ENCODE data around the gene PORCN. TPM values are rescaled to one million over a fixed set of nuclear protein-coding genes. Genes with fewer than 3 reads are reported as not detected.

Gene PORCN
- total RNA-seq, 2 donors from 2014 or later = 6.2 to 22.7 TPM

DNA sequence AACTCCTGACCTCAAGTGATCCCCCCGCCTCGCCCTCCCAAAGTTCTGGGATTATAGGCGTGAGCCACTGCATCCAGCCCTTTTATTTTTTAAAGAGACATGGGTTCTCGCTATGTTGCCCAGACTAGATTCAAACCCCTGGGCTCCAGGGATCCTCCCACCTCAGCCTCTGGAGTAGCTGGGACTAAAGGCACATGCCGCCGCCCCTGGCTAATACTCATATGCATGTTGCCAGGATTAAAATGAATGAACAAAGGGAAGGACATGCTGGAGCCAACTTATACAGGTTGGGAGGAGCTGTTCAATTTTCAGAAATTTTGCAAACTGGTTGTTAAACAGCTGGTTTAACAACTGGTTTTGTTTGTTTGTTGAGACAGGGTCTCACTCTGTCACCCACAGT is 34.2 kb upstream of the PORCN start:
- no peak overlapping the region for H3K27ac ChIP-seq
- ATAC-seq (no peak), DNase-seq (no peak)
- H3K4me1 ChIP-seq = peaks cover 39% of the 10 kb centered on the region
- TF ChIP-seq CTCF (IDR thresholded peaks at IDR 0.05) (no peak), POLR2A (IDR thresholded peaks at IDR 0.05) (no peak)
- no peaks in the 10 kb centered on the region for H3K27me3 ChIP-seq
- no peak overlapping the region for H3K4me3 ChIP-seq
- intact Hi-C loops (cut with DNase I) = no loop called here
- 54 to 67% methylated on average over 3 of the region's 6 CpGs for WGBS, 2 donors
- no peaks in the 10 kb centered on the region for H3K9me3 ChIP-seq
- H3K36me3 ChIP-seq (replicated peaks in 1 of 2; ENCODE audit: insufficient read depth in 1 of 2, low read depth in 2 of 2) = no peaks in the 10 kb centered on the region

DNA sequence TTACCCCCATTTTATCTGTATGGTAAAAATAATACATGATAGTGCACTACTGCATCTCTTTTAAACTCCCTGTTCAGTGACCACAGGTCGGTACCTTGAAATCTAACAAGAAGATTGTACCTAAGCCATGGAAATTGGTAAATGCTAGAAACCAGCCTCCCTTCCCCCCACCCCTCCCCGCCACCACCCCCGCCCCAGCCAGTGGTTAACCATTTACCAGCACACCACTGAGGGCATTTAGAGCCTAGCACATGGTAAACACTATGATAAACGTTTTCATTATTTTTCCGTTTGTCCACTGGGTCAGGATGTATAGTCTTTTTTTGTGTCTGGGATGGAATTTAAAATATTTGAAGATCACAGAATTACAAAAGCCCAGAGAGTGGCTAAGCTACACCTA is 33.5 kb upstream of the PORCN start:
- Histone ChIP-seq H3K27me3 (no peaks in the 10 kb centered on the region), H3K36me3 (replicated peaks in 1 of 2; ENCODE audit: insufficient read depth in 1 of 2, low read depth in 2 of 2) (no peaks in the 10 kb centered on the region), H3K4me3 (peak overlapping the region in 1 of 2 donors; percentile 30), H3K4me1 (peaks cover 34% of the 10 kb centered on the region), H3K9me3 (no peaks in the 10 kb centered on the region), H3K27ac (peak overlapping the region in 3 of 4 donors; percentile 59 to 84 (median 83))
- WGBS, 2 donors = 1 to 13% methylated on average over 3 to 5 of the region's 5 CpGs
- DNase-seq (peak in 1 of 4 donors; percentile 44), ATAC-seq (no peak)
- TF ChIP-seq POLR2A (IDR thresholded peaks at IDR 0.05) = no peak
- no peak for TF ChIP-seq CTCF (IDR thresholded peaks at IDR 0.05)
- intact Hi-C loops (cut with DNase I) = no loop called here

DNA sequence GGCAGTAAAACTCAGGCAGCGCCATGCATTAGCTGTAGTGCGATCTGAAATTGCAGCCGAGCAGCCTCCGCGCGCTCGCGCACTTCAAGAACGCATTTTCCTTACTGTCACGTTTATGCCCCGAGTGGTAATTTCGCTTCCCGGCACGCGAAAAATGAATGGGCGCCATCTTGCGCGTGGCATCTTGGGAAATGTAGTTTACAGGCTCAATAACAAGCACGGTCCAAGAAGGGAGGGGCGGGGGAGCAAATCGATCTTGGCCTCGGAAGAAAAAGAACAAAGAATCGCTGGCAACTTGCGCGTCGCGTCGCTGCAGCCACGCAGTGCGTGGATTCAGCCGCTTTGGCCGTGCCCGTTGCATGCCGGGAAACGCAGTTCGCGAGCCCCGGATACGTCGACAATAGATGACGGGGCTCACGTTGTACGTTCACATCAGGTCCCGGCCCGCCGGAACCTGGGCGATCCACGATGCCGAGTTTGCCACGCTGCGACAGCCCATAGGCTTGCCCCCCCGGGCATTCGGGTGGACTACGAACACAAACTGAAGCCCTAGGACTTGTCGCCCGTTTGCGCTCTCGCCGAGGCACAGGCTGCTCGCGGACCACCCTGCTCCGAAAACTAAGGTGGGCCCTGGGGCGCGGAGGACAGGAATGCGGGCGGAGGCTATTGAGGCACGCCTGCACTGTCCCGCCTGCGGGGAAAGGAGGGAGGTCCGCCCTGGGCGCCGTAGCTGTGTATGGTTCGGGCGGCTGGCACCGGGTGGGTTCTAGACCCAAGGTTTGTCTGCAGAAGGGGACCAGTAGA is 32.8 kb upstream of the PORCN start, which contains the start of gene FTSJ1:
Gene FTSJ1, plus strand, starts transcription at position 426 of the 804 bp plus-strand sequence. CDS start 1,849 bp downstream, outside the sequence.
- DNase-seq (peak; percentile 89 to 94 (median 92)), ATAC-seq (peak; percentile 87)
- Histone ChIP-seq H3K27me3 (no peaks in the 10 kb centered on the region), H3K27ac (peak within 1 kb of the TSS; percentile 35 to 84 (median 71)), H3K9me3 (no peaks in the 10 kb centered on the region), H3K4me1 (peaks cover 29% of the 10 kb centered on the region), H3K36me3 (replicated peaks in 1 of 2; ENCODE audit: insufficient read depth in 1 of 2, low read depth in 2 of 2) (no peaks in the 10 kb centered on the region), H3K4me3 (peak within 1 kb of the TSS; percentile 21 to 45)
- WGBS, 2 donors = 0% methylated on average over 72 of the region's 75 CpGs; no CpG with 5 or more reads in 1 of the 2 donors
- peak; percentile 21 to 75 (median 67) for TF ChIP-seq POLR2A (IDR thresholded peaks at IDR 0.05)
- TF ChIP-seq CTCF (IDR thresholded peaks at IDR 0.05) = no peak
- intact Hi-C loops (cut with DNase I) = no loop called here

- no peak for TF ChIP-seq POLR2A (IDR thresholded peaks at IDR 0.05)
- no peak for TF ChIP-seq CTCF (IDR thresholded peaks at IDR 0.05)
- whole genome bisulfite sequencing, 2 donors = 13 to 23% methylated on average over 4 of the region's 4 CpGs
- intact Hi-C loops (cut with DNase I) = no loop called here
These were observed 31.9 kb upstream of the PORCN start for GRCh38 chrX:48476919-48477318.

More at GRCh38 chrX:48476919-48477318, 31.9 kb upstream of the PORCN start:
- no peaks in the 10 kb centered on the region for H3K27me3 ChIP-seq
- H3K4me1 ChIP-seq = peaks cover 21% of the 10 kb centered on the region
- H3K4me3 ChIP-seq = no peak overlapping the region
- ATAC-seq (no peak), DNase-seq (no peak)
- no peaks in the 10 kb centered on the region for H3K36me3 ChIP-seq (replicated peaks in 1 of 2; ENCODE audit: insufficient read depth in 1 of 2, low read depth in 2 of 2)
- peak overlapping the region in 2 of 4 donors; percentile 59 to 84 for H3K27ac ChIP-seq
- H3K9me3 ChIP-seq = no peaks in the 10 kb centered on the region

Data from body of pancreas (tissue), 4 donors.